H7 (cell line): Measurements from ENCODE around the gene AMDHD2. TPM values are rescaled to one million over a fixed set of nuclear protein-coding genes. Genes with fewer than 3 reads are reported as not detected.
"Not testable (repeated sequence)": the region's sequence is repeated elsewhere in the genome, so short reads cannot be mapped to it uniquely, and the experiment has no call there.

Experiments
- DNase-seq: peaks from one replicate; pipeline ENCODE4 v3.0.0; 2012
- H3K27me3 ChIP-seq: 2 replicates; pipeline ENCODE4 v1.6.0; 2011; ENCODE audit warnings: mild to moderate bottlenecking, low read length; ENCODE audit not compliant: control insufficient read depth, insufficient read depth
- H3K36me3 ChIP-seq: replicated peaks from 2 replicates; pipeline ENCODE4 v1.5.1; 2011; ENCODE audit warnings: low read length; ENCODE audit not compliant: control insufficient read depth, insufficient read depth
- H3K4me3 ChIP-seq: 2 replicates; pipeline ENCODE4 v1.5.1; 2011; ENCODE audit warnings: low read depth, mild to moderate bottlenecking, control low read depth, low read length, moderate library complexity; ENCODE audit not compliant: insufficient read depth
- total RNA-seq: library from RNA; depleted of rRNA; stranded (reverse); fragments of >200 nt; shearing (Covaris generic); gene quantifications from 2 replicates; pipeline ENCODE4 v1.2.3, GENCODE V29; 2014

Gene AMDHD2
- total RNA-seq, 1 experiment from 2014 or later, result 50.5 TPM

- H3K4me3 ChIP-seq, H3K36me3 ChIP-seq, DNase-seq, H3K27me3 ChIP-seq: not testable (repeated sequence)
Measured at GRCh38 chr16:2539845-2540458, 19.8 kb downstream of the AMDHD2 start.

GRCh38 chr16:2540912-2541311 lies 20.7 kb downstream of the AMDHD2 start:
- not testable (repeated sequence) for H3K27me3 ChIP-seq, H3K36me3 ChIP-seq, DNase-seq, H3K4me3 ChIP-seq

DNA sequence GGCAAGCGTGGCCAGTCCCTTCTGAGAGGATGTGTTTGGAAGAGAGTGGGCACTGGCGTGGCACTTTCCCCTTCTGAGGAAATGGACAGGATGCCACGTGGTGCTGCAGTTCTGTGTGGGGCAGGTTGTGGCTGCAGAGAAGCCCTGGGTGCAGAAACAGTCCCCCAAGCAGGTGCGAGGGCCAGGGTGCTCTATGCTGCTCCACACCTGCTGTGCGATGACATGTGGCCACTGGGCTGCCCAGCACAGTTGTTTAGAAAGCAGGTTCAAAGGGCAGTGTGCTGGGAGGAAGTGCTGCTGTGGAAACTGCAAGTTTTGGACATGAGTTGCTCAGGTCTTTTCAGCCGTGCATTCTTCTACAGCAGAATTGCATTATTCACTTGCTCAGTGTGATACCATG lies 21.2 kb downstream of the AMDHD2 start:
- not testable (repeated sequence) for H3K27me3 ChIP-seq, DNase-seq

GRCh38 chr16:2543771-2544170 lies 23.6 kb downstream of the AMDHD2 start:
- DNase-seq, H3K27me3 ChIP-seq, H3K36me3 ChIP-seq, H3K4me3 ChIP-seq: not testable (repeated sequence)

More for the DNA sequence above, 21.2 kb downstream of the AMDHD2 start:
- H3K36me3 ChIP-seq, H3K4me3 ChIP-seq: not testable (repeated sequence)

GRCh38 chr16:2550283-2550878 lies 30.2 kb downstream of the AMDHD2 start:
- not testable (repeated sequence) for H3K27me3 ChIP-seq, H3K36me3 ChIP-seq, H3K4me3 ChIP-seq, DNase-seq

- not testable (repeated sequence) for DNase-seq, H3K36me3 ChIP-seq, H3K4me3 ChIP-seq, H3K27me3 ChIP-seq
Measured at GRCh38 chr16:2551420-2551889, 31.3 kb downstream of the AMDHD2 start.

- not testable (repeated sequence) for H3K27me3 ChIP-seq, DNase-seq, H3K4me3 ChIP-seq, H3K36me3 ChIP-seq
Measured at GRCh38 chr16:2554709-2555425, 34.7 kb downstream of the AMDHD2 start.

DNA sequence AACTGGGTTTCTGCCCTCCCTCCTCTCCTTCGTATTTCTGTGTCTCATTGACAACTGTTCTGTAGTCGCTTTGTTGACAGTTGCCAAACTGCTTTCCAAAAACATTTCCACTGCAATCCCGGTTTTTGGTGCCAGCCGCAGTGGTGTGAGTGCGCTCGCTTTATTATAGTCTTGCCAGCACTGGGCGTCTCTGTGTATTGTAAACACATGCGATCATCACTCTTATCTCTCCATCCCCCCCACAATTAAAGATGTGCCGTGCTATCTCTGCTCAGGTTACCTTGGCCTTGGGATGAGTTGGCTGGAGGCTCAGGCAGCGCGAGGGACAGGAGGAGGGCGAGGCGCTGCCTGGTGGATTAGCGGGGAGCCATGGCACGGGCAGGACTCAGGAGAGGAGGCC lies 37.0 kb downstream of the AMDHD2 start:
- not testable (repeated sequence) for DNase-seq, H3K4me3 ChIP-seq, H3K36me3 ChIP-seq, H3K27me3 ChIP-seq

- not testable (repeated sequence) for H3K36me3 ChIP-seq, H3K4me3 ChIP-seq, DNase-seq, H3K27me3 ChIP-seq
Measured at GRCh38 chr16:2560131-2560797, 40.1 kb downstream of the AMDHD2 start.

GRCh38 chr16:2560798-2561133 lies 40.6 kb downstream of the AMDHD2 start:
- not testable (repeated sequence) for DNase-seq, H3K4me3 ChIP-seq, H3K27me3 ChIP-seq, H3K36me3 ChIP-seq

GRCh38 chr16:2567506-2567905 lies 47.3 kb downstream of the AMDHD2 start:
- not testable (repeated sequence) for H3K27me3 ChIP-seq, H3K36me3 ChIP-seq, H3K4me3 ChIP-seq, DNase-seq

GRCh38 chr16:2568573-2568972 lies 48.4 kb downstream of the AMDHD2 start:
- not testable (repeated sequence) for H3K36me3 ChIP-seq, H3K27me3 ChIP-seq, H3K4me3 ChIP-seq, DNase-seq

GRCh38 chr16:2572704-2573103 lies 52.5 kb downstream of the AMDHD2 start:
- DNase-seq, H3K4me3 ChIP-seq, H3K36me3 ChIP-seq, H3K27me3 ChIP-seq: not testable (repeated sequence)

- H3K27me3 ChIP-seq, H3K4me3 ChIP-seq, H3K36me3 ChIP-seq, DNase-seq: not testable (repeated sequence)
Measured at GRCh38 chr16:2575839-2576238, 55.7 kb downstream of the AMDHD2 start.

GRCh38 chr16:2577044-2577443 lies 56.9 kb downstream of the AMDHD2 start:
- H3K27me3 ChIP-seq, H3K4me3 ChIP-seq, H3K36me3 ChIP-seq, DNase-seq: not testable (repeated sequence)
